Retina (tissue), 1 donor: Measurements from ENCODE around the gene TEKT5.
A peak's percentile ranks its signal among the peaks of the same experiment; 100 is the strongest.
"Not testable (repeated sequence)": the region's sequence is repeated elsewhere in the genome, so short reads cannot be mapped to it uniquely, and the experiment has no call there.

ENCODE experiments used
- DNase-seq: peaks from one replicate; pipeline ENCODE4 v3.0.0-alpha.2; 2016

Gene TEKT5

DNA sequence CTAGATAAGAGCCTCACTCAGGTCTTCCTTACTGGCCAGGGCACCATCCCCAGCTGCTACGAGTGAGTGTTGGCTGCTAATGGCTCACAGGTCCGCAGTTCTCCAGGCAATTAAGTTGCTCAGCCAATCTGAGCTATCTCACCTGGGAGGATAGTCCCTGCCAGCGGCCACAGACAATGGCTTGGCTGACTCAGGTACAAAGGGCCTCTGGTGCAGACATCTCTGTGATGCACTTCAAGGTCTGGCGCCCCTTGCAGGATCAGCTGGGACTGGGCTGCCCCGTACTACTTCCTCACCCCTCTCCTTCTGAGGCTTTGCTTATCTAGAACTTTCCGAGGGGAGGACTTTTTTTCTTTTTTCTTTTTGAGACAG lies 65.2 kb downstream of the TEKT5 start:
- no peak for DNase-seq

DNA sequence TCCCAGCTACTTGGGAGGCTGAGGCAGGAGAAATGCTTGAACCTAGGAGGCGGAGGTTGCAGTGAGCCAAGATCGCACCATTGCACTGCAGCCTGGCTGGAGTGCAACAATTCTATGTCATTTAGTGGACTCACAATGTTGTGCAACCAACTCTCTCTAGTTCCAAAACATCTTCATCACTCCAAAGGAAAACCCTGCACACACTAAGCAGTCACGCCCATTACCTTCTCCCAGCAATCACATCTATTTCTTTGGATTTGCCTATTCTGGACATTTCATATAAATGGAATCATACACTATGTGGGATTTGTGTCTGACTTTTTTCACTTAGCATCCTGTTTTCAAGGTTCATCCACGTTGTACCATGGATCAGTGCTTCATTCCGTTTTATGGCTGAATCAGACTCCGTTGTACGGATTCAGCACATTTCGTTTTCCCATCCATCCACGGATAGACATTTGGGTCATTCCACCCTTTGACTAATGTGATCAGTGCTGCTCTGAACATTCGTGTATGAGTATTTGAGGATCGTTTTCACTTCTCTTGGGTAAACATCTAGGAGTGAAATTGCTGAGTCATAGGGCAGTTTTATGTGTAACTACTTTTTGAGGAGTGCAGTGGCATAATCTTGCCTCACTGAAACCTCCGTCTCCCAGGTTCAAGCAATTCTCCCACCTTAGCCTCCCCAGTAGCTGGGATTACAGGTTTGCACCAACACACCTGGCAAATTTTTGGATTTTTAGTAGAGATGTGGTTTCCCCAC lies 69.0 kb downstream of the TEKT5 start:
- no peak for DNase-seq

DNA sequence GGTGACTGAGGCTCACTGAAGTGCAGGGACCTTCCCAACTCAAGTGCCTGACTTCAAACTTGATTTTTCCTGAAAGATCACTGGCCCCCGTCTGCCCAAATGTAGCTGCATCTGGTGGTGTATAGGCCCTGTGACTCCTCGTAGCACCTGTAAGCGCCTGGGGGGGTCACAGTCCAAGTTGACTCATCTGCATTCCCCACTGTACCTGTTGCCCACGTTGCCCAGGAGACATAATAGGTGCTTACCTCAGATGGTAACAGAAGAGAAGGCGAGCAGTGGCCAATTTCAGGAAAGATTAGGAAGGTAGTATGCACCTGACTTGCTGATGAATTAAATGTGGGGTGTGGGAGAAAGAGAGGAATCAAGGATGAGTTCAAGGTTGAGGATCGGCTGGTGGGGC lies 70.2 kb downstream of the TEKT5 start:
- no peak for DNase-seq

DNA sequence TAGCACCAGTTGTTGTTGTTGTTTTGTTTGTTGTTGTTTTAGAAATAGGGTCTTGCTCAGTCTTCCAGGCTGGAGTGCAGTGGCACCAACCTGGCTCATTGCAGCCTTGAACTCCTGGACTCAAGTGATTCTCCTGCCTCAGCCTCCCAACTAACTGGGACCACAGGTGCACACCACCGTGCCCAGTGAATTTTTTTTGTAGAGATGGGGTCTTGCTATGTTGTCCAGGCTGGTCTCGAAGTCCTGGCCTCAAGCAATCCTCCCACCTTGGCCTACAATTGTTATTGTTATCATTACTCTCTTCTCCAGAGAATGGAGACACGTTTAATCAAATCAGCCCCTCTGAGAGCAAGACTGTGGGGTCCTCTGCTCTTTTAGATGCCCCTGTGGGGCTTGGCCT lies 71.7 kb downstream of the TEKT5 start:
- no peak for DNase-seq

DNA sequence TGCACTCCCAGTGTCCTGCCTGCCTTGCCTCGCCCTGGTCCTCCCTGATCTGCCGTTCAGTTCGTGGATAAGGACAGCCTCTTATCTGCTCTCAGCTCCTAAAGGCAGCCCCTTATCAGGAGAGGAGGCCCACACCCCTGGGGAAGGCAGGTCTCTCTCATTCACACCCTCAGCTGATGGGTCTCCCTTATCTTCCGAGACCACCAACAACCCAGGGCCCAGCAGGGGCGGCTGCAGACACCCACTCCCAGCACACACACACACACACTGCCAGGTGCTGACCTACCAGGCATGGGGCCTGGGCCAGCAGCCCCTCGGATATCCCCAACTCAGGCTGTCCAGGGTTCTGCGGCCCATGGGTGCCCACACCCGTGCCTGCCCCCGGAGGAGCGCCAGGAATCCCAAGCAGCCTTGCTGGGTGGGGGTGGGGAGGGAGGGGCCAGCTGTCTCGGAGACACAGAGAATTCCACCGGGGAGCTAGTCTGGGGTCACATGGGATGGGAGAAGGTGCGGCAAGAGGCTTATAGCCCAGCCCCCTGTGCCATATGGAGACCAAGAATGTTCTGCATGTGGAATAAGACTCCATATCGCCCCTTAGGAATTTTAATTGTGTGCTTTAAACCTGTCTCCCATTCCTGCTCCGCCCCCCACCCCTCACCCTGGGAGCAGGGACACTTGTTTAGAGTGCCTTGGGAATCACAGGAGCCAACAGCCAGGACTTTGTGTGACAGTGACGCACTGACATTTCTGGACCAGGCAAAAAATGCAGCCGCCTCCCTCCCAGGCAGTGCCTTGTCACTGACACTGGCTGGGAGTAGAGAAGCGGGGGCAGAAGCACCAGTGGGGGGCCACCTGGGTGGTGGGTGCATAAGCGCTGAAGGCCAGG lies 72.5 kb downstream of the TEKT5 start:
- no peak for DNase-seq

DNA sequence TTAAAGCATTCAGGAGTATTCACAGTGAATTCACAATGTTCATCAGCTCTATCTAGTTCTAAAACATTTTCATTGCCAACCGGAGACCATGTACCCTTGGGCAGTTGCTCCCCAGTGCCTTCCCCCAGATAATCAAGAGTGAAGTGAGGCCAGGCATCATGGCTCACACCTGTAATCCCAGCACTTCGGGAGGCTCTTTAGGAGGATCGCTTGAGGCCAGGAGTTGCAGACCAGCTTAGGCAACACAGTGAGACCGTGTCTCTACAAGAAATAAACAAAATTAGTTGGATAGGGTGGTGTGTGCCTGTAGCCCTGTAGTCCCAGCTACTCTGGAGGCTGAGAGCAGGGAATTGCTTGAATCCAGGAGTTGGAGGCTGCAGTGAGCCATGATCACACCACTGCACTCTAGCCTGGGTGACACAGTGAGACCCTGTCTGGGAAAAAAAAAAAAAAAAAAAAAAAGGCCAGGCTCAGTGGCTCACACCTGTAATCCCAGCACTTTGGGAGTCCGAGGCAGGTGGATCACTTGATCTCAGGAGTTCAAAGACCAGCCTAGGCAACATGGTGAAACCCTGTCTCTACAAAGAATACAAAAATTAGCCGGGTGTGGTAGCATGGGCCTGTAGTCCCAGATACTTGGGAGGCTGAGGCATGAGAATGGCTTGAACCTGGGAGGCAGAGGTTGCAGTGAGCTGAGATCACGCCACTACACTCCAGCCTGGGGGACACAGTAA lies 73.3 kb downstream of the TEKT5 start:
- DNase-seq, result not testable (repeated sequence)

DNA sequence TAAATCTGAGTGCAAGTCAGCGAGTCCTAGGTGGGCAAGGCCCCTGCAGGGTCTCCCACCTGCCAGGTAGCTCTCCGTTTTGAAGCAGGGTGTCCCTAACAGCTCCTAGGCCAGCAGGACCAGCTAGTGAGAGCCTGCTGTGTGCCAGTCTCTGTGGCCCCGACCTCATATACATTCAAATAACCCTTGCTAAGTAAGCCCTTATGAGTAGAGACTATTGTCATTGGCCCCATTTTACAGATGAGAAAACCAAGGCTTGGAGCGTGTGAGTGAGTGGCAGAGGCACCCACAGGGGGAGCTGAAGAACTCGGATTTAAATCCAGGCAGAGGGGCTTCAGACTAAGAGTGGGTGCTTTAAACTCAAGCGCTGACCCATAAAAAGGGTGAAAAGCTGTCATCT lies 74.6 kb downstream of the TEKT5 start:
- no peak for DNase-seq

DNA sequence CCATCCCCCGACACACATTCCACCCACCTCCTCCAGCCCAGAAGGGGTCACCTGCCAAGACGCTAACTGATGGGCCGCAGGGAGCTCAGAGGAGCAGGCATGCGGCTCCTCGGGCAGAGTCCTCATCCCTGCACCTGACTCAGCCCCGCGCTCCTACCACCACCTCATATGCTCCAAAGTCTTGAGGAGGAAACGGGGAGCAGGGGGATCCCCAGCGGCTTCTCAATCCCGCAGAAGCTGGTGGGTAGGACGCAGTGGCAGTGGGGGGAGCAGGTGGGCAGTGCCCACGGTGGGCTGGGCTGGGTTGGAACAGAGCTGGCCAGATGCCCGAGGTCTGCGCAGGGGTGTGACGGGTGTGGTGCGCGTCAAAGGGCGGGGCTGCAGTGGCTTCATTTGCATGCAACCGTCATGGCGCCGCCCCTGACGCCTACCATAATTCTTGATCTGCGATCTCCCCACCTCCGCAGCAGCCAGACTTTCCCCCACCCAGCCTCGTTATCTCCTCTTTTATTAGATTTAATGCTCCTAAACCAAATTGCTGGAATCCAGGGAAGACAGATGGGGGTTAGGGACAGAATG lies 75.4 kb downstream of the TEKT5 start:
- peak; percentile 64 for DNase-seq

DNA sequence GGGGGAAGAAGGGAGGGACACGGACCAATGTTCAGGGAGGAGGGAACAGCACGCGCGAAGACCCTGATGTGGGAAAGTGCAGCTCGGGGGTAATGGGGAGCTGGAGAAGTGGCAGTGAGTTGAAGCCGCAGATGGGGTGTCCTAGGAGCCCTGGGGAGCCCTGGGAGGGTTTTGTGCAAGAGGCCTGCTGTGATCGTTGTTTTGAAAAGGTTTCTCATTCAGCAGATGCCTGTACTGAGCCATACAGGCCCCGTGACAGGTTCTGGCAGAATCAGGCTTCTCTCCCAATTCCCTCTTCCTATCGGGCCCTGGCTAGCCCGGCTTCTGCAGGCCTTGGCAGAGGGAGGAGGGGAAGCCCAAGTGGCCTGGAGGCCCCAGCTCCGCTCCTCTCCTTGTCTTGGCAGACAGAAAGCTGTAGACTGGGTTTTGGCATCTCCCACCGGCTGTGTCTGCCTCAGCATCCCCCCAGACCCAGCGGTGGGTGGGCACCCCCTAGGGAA lies 76.0 kb downstream of the TEKT5 start:
- DNase-seq, result peak; percentile 43

DNA sequence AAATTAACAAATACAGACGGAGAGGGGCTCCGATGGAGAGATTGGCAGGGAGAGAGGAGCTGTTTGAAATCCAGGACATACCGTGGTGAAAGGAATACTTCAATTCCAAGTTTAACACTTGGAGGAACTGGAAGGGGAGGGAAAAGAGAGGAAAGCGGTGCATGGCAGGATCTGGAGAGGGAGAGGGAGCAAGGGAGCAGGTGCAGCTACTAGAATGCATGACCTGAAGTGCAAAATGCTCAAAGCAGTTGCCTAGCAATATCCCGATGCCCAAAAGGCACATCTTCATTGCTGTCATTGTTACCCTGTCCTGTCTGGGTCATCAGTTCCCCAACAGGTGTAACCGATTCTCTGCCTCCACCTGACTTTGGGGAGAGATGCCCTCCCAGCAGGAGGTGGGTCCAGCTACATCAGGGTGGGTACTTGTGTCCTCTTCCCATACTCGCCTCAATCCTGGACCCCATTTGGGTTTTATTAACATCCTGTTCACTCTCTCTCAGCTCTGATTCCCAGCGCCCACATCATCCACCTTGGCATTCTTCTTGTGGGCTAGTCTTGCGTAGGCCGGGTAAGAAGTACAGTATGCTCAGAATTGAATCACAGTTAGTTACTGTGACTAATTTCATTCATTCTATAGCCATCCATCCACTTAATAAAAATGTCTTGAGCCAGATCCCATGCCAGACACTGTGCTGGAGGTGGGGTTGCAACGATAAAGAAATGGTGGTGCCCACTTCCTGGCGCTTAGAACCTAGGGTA lies 76.9 kb downstream of the TEKT5 start:
- no peak for DNase-seq

DNA sequence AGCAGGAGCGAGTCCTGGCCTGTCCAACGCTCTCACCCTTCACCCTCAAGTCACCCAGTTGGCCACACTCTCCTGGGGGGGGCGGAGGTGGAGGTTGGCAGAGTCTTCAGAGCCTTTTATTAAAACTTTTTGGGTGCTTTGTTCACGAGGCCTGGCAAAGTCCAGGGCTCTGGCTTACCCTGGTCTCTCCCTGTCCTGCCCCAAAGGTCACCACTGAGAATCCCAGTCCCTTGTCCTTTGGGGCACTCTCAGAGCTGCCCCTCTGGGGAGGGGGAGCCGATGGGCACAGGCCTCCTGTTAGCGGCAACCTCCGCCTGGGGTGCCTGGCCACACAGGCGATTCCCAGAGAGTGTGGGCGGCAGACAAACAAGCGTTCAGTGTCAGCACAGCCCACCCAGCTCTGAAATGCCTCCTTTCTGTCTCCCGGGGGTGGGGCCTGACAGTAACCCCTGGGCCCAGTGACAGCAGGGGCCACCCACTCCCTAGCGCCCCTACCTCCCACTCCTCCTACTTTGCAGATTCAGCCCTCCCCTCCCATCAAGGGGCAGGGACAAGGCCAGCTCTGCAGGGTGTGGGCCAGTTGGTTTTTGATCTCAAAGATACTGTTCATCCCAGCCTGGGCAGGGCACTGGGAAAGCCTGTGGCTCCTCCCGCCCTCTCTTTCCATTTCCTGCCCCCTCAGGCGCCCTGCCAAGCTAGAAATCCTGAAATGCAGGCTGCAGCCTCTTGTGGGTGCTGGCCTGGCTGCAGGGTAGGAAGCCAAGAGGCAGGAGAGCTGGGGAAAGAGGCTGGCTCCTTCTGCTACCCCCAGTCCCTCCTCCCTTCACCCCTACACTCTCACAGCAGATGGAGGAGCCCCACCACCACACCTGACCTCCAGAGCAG lies 77.7 kb downstream of the TEKT5 start:
- DNase-seq, result peak; percentile 34

DNA sequence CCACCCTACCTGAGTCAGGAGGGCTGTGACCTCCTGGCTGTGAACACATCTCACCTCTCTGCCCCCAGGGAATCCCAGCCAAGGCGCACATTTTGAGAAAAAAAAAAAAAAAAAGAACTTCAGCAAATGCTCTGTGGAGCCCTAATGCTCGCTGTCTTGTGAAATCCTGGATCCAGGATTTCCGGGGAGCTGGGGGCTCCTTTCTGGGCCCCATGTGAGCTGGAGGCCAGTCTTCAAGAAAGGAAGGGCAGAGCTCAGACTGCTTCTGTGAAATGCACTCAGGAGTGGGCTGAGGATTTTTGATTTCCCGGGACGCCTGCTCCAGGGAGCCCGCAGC lies 78.3 kb downstream of the TEKT5 start:
- no peak for DNase-seq

DNA sequence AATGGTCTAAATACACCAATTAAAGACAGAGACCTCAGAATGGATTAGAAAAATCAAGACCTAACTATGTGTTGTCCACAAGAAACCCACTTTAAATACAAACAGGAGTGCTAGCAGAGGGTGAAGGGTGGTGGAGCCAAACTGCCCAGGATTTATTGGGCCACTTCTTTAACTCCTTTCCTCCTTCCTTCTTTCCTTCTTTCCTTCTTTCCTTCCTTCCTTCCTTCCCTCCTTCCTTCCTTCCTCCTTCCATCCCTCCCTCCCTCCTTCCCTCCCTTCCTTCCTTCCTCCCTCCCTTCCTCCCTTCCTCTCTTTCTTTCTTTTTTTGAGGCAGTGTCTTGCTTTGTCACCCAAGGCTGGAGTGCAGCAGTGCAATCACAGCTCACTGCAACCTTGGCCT lies 80.0 kb downstream of the TEKT5 start:
- no peak for DNase-seq

DNA sequence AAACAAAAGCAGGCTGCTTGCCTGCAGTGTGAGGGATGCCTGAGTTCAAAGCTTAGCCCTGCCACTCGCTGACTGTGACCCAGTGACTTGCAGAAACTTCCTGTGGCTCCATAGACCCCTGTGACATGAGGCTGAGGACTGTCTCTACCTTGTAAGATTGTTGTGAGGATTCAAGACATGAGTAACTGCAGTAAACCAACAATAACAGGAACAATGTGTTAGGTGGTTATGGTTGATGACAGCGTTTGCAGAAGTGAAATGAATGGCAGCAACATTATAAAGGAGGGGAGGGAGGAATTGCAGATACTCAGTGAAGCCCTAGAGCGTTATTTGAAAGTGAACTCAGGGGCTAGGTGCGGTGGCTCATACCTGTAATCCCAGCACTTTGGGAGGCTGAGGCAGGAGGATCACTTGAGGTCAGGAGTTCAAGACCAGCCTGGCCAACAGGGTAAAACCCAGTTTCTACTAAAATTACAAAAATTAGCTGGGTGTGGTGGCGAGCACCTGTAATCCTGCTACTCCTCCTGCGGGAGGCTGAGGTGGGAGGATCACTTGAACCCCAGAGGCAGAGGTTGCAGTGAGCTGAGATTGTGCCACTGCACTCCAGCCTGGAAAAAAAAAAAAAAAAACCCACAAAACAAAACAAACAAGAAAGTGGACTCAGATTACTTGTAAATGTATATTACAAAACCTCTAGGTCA lies 80.8 kb downstream of the TEKT5 start:
- DNase-seq, result no peak

DNA sequence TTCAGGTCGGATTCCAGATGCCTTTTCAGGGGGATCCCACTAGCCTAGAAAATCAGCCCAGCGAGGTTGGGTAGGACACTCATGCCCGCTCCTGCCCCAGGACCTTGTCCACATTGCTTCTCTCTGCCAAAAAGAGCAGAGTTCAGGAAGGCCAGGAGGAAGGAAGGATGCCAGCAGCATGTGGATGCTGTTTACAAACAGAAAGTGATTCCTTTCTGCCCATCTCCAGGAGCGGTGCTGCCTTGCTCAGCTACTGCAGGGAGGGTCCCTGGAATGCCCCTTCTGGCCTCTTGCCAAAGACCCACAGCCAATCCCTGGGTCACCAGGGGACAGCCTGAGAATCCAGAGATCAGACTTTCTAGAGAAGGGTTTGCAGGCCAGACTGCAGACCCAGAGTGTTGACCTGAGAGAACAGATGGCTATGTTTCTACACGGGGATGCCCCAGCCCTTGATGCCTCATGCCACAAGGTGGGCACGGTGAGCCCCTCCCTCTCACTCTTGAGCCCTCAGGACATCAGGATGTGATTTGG lies 82.0 kb downstream of the TEKT5 start:
- no peak for DNase-seq

DNA sequence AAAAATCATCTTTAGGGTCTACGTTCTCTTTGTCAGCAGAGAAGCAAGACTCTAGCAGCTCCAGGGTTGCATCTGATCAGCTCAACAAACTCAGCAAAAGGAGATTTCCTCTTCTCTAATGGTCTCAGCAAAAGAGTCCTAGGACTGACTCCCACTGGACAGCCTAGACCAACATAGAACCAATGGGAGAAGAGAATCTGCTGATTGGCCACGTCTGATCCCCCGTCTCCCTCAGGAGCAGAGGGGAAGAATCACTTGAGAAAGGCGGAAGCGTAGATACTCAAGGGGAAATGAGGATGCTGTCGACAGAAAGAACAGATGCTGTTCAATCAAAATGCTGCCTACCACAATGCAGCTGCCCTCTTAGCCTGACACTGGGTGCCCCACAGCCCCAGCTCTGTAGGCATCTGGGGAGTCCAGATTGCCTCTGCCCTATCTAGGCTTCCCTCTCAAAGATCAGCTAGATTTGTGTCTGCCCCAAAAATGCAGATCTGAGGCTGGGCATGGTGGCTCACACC lies 82.8 kb downstream of the TEKT5 start:
- DNase-seq, result no peak

DNA sequence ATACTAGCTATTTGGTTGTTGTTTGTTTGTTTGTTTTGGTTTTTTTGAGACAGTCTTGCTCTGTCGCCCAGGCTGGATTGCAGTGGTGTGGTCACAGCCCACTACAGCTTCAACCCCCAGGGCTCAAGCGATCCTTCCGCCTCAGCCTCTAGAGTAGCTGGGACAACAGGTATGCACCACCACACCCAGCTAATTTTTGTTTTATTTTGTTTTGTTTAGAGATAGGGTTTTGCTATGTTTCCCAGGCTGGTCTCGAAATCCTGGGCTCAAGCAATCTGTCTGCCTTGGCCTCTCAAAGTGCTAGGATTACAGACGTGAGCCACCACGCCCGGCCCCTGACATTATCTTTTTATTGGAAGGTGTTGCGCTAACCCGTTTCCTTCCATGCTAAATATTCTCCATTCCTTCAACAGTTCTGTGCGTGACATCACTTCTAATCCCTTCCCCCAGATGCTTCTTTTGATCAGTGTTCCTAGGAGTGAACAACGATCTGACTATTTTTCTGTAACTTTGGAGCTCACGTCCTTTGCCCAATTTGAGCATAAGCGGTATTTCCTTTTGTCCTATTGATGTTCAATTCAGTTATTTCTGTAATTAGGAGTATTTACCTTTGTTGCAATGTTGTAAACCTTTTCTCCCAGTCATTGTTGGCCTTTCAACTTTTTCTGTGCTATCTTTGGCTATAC lies 84.1 kb downstream of the TEKT5 start:
- no peak for DNase-seq

DNA sequence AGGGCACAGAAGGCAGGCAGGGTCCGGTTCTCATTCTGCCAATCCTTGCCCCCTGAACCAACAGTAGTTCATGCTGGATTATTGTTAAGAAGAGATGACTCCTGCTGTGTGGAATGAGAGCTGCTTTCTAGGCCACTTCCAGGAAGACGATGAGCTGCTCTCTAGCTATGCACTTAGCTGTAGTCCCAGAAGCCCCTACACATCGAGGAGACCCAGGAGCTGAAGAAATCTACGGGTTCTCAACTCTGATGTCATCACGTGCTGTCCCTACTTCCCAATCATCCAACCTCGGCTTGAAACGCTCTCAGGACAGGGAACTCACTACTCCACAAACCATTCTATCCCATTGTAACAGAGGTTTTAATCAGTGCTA lies 85.3 kb downstream of the TEKT5 start:
- DNase-seq, result no peak

DNA sequence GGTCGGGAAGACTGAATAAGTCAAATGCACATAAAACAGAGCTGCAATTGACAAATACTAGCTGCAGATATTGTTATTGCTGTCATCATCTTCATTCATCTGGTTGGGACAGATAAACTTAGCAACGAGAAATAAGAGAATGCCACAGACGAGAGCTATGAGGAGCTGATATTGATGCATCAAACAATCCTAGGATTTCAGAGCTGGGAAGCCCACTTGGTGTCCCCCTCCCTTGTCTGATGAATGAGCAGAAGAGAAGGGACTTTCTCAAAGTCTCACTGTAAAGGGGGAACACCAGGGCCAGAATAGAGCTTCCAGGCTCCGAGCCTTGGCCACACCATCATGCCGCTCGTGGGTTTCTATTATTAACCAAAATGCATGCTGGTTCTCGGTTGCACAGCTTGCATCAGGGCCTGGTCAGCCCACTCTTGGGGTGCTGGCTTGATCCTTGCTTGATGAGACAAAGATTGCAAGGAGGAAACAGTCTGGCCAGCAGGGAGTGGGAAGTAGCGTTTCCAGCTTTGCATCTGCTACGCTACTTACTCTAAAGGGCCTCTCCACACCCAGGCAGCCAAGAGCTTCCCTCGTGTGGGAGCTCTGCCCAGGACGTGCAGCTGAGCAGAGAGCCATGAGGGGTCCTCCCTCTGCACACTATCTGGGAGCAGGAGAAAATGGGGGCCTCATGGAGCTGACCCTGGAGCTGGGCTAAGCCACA lies 85.9 kb downstream of the TEKT5 start:
- peak; percentile 34 for DNase-seq
